ENCODE results near the gene ZNF716.
"Not testable (repeated sequence)": the region's sequence is repeated elsewhere in the genome, so short reads cannot be mapped to it uniquely, and the experiment has no call there.

Gene ZNF716

DNA sequence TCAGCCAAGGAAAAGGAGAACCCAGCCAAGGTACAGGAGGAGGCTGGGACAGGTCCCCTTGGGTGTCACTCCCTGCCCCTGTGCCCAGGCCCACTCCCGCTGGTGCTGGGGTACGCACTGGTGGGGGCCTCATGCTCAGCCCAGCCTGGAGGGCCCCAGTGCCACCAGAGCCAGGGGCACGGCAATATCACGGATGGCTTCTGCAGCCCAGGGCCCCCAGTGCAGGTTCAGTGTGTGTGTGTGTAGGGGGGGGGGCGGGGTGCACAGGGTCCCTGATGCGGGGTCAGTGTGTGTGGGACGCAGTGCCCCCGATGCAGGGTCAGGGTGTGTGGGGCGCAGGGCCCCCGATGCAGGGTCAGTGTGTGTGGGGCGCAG, 23.4 kb upstream of the ZNF716 start:
- DNase-seq (ENCODE audit: low read depth) = no peak

DNA sequence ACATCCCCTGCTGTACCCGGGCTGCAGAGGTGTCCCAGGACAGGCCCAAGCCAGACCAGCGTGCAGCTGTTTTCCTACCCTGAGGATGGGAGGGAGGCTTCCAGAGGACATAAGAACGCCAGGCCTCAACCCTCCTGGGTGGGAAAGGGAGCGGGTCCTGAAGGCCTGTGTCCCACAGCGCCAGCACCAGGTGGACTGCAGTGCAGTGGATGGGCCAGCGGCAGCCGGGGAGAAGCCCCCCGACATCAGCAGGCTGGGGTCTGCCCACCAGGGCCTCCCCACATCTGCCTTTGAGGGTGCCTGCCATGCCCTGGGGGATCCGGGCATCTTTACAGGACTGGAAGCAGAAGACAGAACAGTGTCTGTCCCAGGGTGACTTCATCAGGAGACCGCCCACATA, 22.8 kb upstream of the ZNF716 start:
- no peak for DNase-seq (ENCODE audit: low read depth)

- no peak for DNase-seq (ENCODE audit: low read depth)
Observed at GRCh38 chr7:57427594-57427993, 22.4 kb upstream of the ZNF716 start.

- DNase-seq (ENCODE audit: low read depth) = no peak
Observed at GRCh38 chr7:57432583-57432982, 17.4 kb upstream of the ZNF716 start.

GRCh38 chr7:57437581-57437980, 12.4 kb upstream of the ZNF716 start:
- no peak for DNase-seq (ENCODE audit: low read depth)

GRCh38 chr7:57438244-57438643, 11.7 kb upstream of the ZNF716 start:
- no peak for DNase-seq (ENCODE audit: low read depth)

GRCh38 chr7:57443567-57443966, 6.4 kb upstream of the ZNF716 start:
- DNase-seq (ENCODE audit: low read depth) = no peak

DNA sequence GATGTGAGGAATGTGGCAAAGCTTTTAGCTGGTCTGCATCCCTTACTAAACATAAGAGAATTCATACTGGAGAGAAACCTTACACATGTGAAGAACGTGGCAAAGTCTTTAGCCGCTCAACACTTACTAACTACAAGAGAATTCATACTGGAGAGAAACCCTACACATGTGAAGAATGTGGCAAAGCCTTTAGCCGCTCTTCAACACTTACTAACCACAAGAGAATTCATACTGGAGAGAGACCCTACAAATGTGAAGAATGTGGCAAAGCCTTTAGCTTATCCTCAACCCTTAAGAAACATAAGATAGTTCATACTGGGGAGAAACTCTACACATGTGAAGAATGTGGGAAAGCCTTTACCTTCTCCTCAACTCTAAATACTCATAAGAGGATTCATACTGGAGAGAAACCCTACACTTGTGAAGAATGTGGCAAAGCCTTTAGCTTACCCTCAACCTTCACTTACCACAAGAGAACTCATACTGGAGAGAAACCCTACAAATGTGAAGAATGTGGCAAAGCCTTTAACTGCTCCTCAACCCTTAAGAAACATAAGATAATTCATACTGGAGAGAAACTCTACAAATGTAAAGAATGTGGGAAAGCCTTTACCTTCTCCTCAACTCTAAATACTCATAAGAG, 19.3 kb downstream of the ZNF716 start:
- not testable (repeated sequence) for DNase-seq (ENCODE audit: low read depth)

DNA sequence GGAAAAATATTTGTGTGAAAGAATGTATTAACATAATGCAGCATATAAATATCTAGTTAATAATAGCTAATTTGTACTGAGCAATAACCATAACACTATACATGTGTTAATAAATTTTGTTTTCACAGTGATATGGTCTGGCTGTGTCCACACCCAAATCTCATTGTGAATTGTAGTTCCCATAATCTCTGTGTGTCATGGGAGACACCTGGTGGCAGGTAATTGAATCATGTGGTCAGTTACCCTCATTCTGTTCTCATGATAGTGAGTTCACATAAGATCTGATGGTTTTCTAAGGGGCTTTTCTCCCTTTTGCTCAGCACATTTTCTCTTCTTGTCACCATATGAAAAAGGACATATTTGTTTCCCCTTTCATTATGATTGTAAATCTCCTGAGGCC, 30.3 kb downstream of the ZNF716 start:
- not testable (repeated sequence) for DNase-seq (ENCODE audit: low read depth)

GRCh38 chr7:57485022-57485421, 35.0 kb downstream of the ZNF716 start:
- DNase-seq (ENCODE audit: low read depth) = not testable (repeated sequence)

DNA sequence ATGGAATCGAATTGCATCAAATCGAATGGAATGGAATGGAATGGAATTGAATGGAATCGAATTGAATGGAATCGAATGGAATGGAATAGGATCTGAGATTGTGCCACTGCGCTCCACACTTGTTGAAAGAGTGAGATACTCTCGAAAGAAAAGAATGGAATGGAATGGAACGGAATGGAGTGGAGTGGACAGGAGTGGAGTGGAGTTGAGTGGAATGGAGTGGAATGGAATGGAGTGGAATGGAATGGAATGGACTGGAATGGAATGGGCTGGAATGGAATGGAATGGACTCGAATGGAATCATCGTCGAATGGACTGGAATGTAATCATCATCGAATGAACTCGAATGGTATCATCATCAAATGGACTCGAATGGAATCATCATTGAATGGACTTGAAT, 38.0 kb downstream of the ZNF716 start:
- DNase-seq (ENCODE audit: low read depth) = no peak

GRCh38 chr7:57495111-57495510, 45.1 kb downstream of the ZNF716 start:
- DNase-seq (ENCODE audit: low read depth) = not testable (repeated sequence)

GRCh38 chr7:57496395-57496794, 46.4 kb downstream of the ZNF716 start:
- no peak for DNase-seq (ENCODE audit: low read depth)

- DNase-seq (ENCODE audit: low read depth) = no peak
Observed at GRCh38 chr7:57505176-57505575, 55.2 kb downstream of the ZNF716 start.
